ENCODE measurements around the gene CD300LG. TPM values are rescaled to one million over a fixed set of nuclear protein-coding genes. Genes with fewer than 3 reads are reported as not detected.
"Not testable (repeated sequence)": the region's sequence is repeated elsewhere in the genome, so short reads cannot be mapped to it uniquely, and the experiment has no call there.

CD300LG gene, protein sequence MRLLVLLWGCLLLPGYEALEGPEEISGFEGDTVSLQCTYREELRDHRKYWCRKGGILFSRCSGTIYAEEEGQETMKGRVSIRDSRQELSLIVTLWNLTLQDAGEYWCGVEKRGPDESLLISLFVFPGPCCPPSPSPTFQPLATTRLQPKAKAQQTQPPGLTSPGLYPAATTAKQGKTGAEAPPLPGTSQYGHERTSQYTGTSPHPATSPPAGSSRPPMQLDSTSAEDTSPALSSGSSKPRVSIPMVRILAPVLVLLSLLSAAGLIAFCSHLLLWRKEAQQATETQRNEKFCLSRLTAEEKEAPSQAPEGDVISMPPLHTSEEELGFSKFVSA
- 0.30 TPM for polyA plus RNA-seq
- long read RNA-seq, donor 1, result 0 reads
- long read RNA-seq, donor 2, result 0 reads
- long read RNA-seq, donor 3, result 0 reads
- long read RNA-seq, donor 4, result 0 reads
- long read RNA-seq, donor 5, result 0 reads
- long read RNA-seq, donor 6, result 0 reads
- long read RNA-seq, donor 7, result 0 reads
- long read RNA-seq, donor 8, result 0 reads
- long read RNA-seq, donor 9, result 0 reads
- long read RNA-seq, donor 10, result 0 reads
- long read RNA-seq, donor 11, result 0 reads

DNA sequence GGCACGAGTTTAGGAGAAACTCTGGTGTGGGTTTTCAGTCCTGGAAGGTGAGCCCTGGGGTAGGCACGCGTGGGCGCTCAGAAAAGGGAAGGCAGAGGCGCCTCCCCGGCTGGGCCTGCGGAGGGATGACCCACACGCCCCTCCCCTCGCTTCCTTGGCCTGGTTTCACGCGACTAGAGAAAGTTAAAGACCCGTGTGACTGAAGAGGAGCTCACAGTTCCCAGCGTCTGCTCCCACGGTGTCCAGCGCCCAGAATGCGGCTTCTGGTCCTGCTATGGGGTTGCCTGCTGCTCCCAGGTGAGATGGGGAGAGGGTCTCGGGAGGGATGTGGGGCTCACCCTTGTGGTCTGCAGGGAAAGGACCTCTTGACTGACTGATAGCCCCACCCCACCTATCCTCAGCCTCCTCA lies at the start of gene CD300LG:
TSS of gene CD300LG (plus strand) at position 214 of the 409 bp plus-strand sequence. CDS start at position 255, 41 bp downstream.
- Histone ChIP-seq H3K9me3 (ENCODE audit: control insufficient read depth, low read depth, low read length) (peaks cover 7% of the 10 kb centered on the region), H3K27ac (ENCODE audit: low read length) (no peak within 1 kb of the TSS), H3K27me3 (ENCODE audit: control insufficient read depth, insufficient read depth, low read length) (peaks cover 15% of the 10 kb centered on the region), H3K36me3 (ENCODE audit: control insufficient read depth, insufficient read depth, low read length) (no peaks in the 10 kb centered on the region), H3K4me3 (ENCODE audit: low read length) (no peak within 1 kb of the TSS), H3K4me1 (ENCODE audit: control insufficient read depth, insufficient read depth, low read length) (peaks cover 4% of the 10 kb centered on the region)
- WGBS (ENCODE audit: insufficient coverage, low lambda C conversion rate), result no CpG with 5 or more reads among the region's 17 CpGs
- no peak for DNase-seq

GRCh38 chr17:43798024-43798423 lies 49.0 kb upstream of the CD300LG start:
- not testable (repeated sequence) for H3K27me3 ChIP-seq (ENCODE audit: control insufficient read depth, insufficient read depth, low read length); H3K4me3 ChIP-seq (ENCODE audit: low read length); H3K36me3 ChIP-seq (ENCODE audit: control insufficient read depth, insufficient read depth, low read length); H3K27ac ChIP-seq (ENCODE audit: low read length); DNase-seq; H3K9me3 ChIP-seq (ENCODE audit: control insufficient read depth, low read depth, low read length); H3K4me1 ChIP-seq (ENCODE audit: control insufficient read depth, insufficient read depth, low read length)
- no CpG with 5 or more reads among the region's 9 CpGs for WGBS (ENCODE audit: insufficient coverage, low lambda C conversion rate)

DNA sequence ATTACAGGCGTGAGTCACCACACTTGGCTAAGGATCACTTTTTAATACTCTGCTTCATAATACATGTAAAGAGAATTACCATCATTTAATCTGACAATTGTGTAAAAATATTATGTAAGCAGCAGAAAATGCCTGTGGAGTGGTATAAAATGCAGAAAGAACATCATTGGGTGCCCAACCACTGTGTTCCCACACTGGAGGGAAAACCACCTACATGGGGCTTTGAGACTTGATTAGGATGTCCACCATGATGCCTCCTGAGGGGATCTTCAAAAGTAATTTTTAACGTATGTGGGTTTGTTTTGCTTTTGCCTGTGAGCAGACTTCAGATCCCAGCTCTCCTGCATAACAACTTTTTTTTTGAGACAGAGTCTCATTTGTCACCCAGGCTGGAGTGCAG lies 47.9 kb upstream of the CD300LG start:
- WGBS (ENCODE audit: insufficient coverage, low lambda C conversion rate), result 80% methylated on average over 1 of the region's 2 CpGs
- Histone ChIP-seq H3K27ac (ENCODE audit: low read length) (no peak overlapping the region), H3K36me3 (ENCODE audit: control insufficient read depth, insufficient read depth, low read length) (no peaks in the 10 kb centered on the region), H3K4me3 (ENCODE audit: low read length) (no peak overlapping the region), H3K9me3 (ENCODE audit: control insufficient read depth, low read depth, low read length) (no peaks in the 10 kb centered on the region), H3K4me1 (ENCODE audit: control insufficient read depth, insufficient read depth, low read length) (no peaks in the 10 kb centered on the region), H3K27me3 (ENCODE audit: control insufficient read depth, insufficient read depth, low read length) (no peaks in the 10 kb centered on the region)
- DNase-seq, result no peak

GRCh38 chr17:43800736-43801135 lies 46.2 kb upstream of the CD300LG start:
- no CpG with 5 or more reads among the region's 3 CpGs for WGBS (ENCODE audit: insufficient coverage, low lambda C conversion rate)
- H3K4me3 ChIP-seq (ENCODE audit: low read length), result no peak overlapping the region
- H3K4me1 ChIP-seq (ENCODE audit: control insufficient read depth, insufficient read depth, low read length), result no peaks in the 10 kb centered on the region
- H3K36me3 ChIP-seq (ENCODE audit: control insufficient read depth, insufficient read depth, low read length), result no peaks in the 10 kb centered on the region
- H3K27ac ChIP-seq (ENCODE audit: low read length), result no peak overlapping the region
- no peak for DNase-seq
- H3K27me3 ChIP-seq (ENCODE audit: control insufficient read depth, insufficient read depth, low read length), result no peaks in the 10 kb centered on the region
- no peaks in the 10 kb centered on the region for H3K9me3 ChIP-seq (ENCODE audit: control insufficient read depth, low read depth, low read length)

GRCh38 chr17:43801844-43802243 lies 45.1 kb upstream of the CD300LG start:
- no peak overlapping the region for H3K4me3 ChIP-seq (ENCODE audit: low read length)
- H3K36me3 ChIP-seq (ENCODE audit: control insufficient read depth, insufficient read depth, low read length), result no peaks in the 10 kb centered on the region
- H3K27me3 ChIP-seq (ENCODE audit: control insufficient read depth, insufficient read depth, low read length), result no peaks in the 10 kb centered on the region
- H3K4me1 ChIP-seq (ENCODE audit: control insufficient read depth, insufficient read depth, low read length), result no peaks in the 10 kb centered on the region
- DNase-seq, result no peak
- 29% methylated on average over 1 of the region's 3 CpGs for WGBS (ENCODE audit: insufficient coverage, low lambda C conversion rate)
- no peak overlapping the region for H3K27ac ChIP-seq (ENCODE audit: low read length)
- no peaks in the 10 kb centered on the region for H3K9me3 ChIP-seq (ENCODE audit: control insufficient read depth, low read depth, low read length)

GRCh38 chr17:43803758-43804157 lies 43.2 kb upstream of the CD300LG start:
- WGBS (ENCODE audit: insufficient coverage, low lambda C conversion rate), result no CpG with 5 or more reads among the region's 4 CpGs
- no peak for DNase-seq
- H3K36me3 ChIP-seq (ENCODE audit: control insufficient read depth, insufficient read depth, low read length), result no peaks in the 10 kb centered on the region

GRCh38 chr17:43805117-43805516 lies 41.9 kb upstream of the CD300LG start:
- no peak for DNase-seq
- Histone ChIP-seq H3K27me3 (ENCODE audit: control insufficient read depth, insufficient read depth, low read length) (no peaks in the 10 kb centered on the region), H3K27ac (ENCODE audit: low read length) (no peak overlapping the region), H3K4me3 (ENCODE audit: low read length) (no peak overlapping the region), H3K9me3 (ENCODE audit: control insufficient read depth, low read depth, low read length) (no peaks in the 10 kb centered on the region), H3K36me3 (ENCODE audit: control insufficient read depth, insufficient read depth, low read length) (no peaks in the 10 kb centered on the region), H3K4me1 (ENCODE audit: control insufficient read depth, insufficient read depth, low read length) (no peaks in the 10 kb centered on the region)

More at GRCh38 chr17:43803758-43804157, 43.2 kb upstream of the CD300LG start:
- Histone ChIP-seq H3K4me1 (ENCODE audit: control insufficient read depth, insufficient read depth, low read length) (no peaks in the 10 kb centered on the region), H3K9me3 (ENCODE audit: control insufficient read depth, low read depth, low read length) (no peaks in the 10 kb centered on the region), H3K27me3 (ENCODE audit: control insufficient read depth, insufficient read depth, low read length) (no peaks in the 10 kb centered on the region), H3K4me3 (ENCODE audit: low read length) (no peak overlapping the region), H3K27ac (ENCODE audit: low read length) (no peak overlapping the region)

GRCh38 chr17:43808076-43808475 lies 38.9 kb upstream of the CD300LG start:
- peaks cover 1% of the 10 kb centered on the region for H3K36me3 ChIP-seq (ENCODE audit: control insufficient read depth, insufficient read depth, low read length)
- H3K27me3 ChIP-seq (ENCODE audit: control insufficient read depth, insufficient read depth, low read length), result no peaks in the 10 kb centered on the region
- H3K9me3 ChIP-seq (ENCODE audit: control insufficient read depth, low read depth, low read length), result no peaks in the 10 kb centered on the region
- H3K4me1 ChIP-seq (ENCODE audit: control insufficient read depth, insufficient read depth, low read length), result no peaks in the 10 kb centered on the region
- WGBS (ENCODE audit: insufficient coverage, low lambda C conversion rate), result 90% methylated on average over 2 of the region's 4 CpGs
- no peak for DNase-seq
- no peak overlapping the region for H3K27ac ChIP-seq (ENCODE audit: low read length)
- no peak overlapping the region for H3K4me3 ChIP-seq (ENCODE audit: low read length)

DNA sequence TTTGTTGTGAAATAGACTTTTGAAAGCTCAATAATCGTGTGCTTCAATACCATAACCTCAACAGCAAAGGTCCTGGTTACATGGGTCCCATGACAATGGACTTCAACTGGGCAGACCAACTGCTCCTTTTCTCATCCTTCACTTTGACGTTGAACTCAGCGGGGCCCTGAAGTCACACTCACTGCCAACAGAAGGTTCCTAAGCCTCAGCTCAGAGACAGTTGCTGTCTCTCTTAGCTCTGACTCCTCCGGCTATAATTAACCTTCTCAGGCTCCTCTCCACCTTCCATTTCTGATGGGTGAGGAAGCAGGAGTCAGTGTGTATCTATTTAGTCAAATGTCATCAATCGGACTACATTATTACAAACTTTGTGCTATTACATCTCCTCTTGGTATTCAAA lies 37.9 kb upstream of the CD300LG start:
- no peaks in the 10 kb centered on the region for H3K27me3 ChIP-seq (ENCODE audit: control insufficient read depth, insufficient read depth, low read length)
- no peak for DNase-seq
- H3K27ac ChIP-seq (ENCODE audit: low read length), result no peak overlapping the region
- H3K36me3 ChIP-seq (ENCODE audit: control insufficient read depth, insufficient read depth, low read length), result peaks cover 2% of the 10 kb centered on the region
- no peaks in the 10 kb centered on the region for H3K4me1 ChIP-seq (ENCODE audit: control insufficient read depth, insufficient read depth, low read length)
- no peaks in the 10 kb centered on the region for H3K9me3 ChIP-seq (ENCODE audit: control insufficient read depth, low read depth, low read length)
- H3K4me3 ChIP-seq (ENCODE audit: low read length), result no peak overlapping the region
- 100% methylated on average over 1 of the region's 5 CpGs for WGBS (ENCODE audit: insufficient coverage, low lambda C conversion rate)

GRCh38 chr17:43810226-43810715 lies 36.7 kb upstream of the CD300LG start:
- H3K9me3 ChIP-seq (ENCODE audit: control insufficient read depth, low read depth, low read length), result no peaks in the 10 kb centered on the region
- H3K4me1 ChIP-seq (ENCODE audit: control insufficient read depth, insufficient read depth, low read length), result no peaks in the 10 kb centered on the region
- DNase-seq, result no peak
- peaks cover 2% of the 10 kb centered on the region for H3K36me3 ChIP-seq (ENCODE audit: control insufficient read depth, insufficient read depth, low read length)
- H3K4me3 ChIP-seq (ENCODE audit: low read length), result no peak overlapping the region
- no peak overlapping the region for H3K27ac ChIP-seq (ENCODE audit: low read length)
- no CpG with 5 or more reads among the region's 4 CpGs for WGBS (ENCODE audit: insufficient coverage, low lambda C conversion rate)
- no peaks in the 10 kb centered on the region for H3K27me3 ChIP-seq (ENCODE audit: control insufficient read depth, insufficient read depth, low read length)

All from large intestine (tissue), 12 donors.